GM12878 (cell line): Measurements from ENCODE around the gene SH2B3. TPM values are rescaled to one million over a fixed set of nuclear protein-coding genes. Genes with fewer than 3 reads are reported as not detected.

Experiments used
- ATAC-seq: fragments of 200-7000 bp; cut with Tn5 transposase; 3 replicates; pipeline ENCODE4 v1.9.1; 2020; ENCODE audit warnings: mild to moderate bottlenecking, moderate library complexity
- BruUV-seq: library from RNA; stranded (reverse); fragments of 400-500 nt; replicated peaks from 2 replicates; lab custom pipeline; 2021; lab: Mats Ljungman, UMichigan
- CTCF ChIA-PET: fragments of 300-600 bp; sonication (Branson Sonifier 250); formaldehyde crosslinking; extraction: SDS; loops from one replicate; lab custom pipeline; 2021; ENCODE audit warnings: inconsistent platforms; lab: Yijun Ruan, JAX
- POLR2A ChIA-PET: fragments of 350-600 bp; formaldehyde crosslinking; extraction: SDS; loops from one replicate; lab custom pipeline; 2021; ENCODE audit warnings: inconsistent platforms; lab: Charles Lee
- RAD21 ChIA-PET: fragments of 300-600 bp; sonication (Branson Sonifier 250); formaldehyde crosslinking; loops from one replicate; lab custom pipeline; 2023; ENCODE audit warnings: antibody characterized with exemption; ENCODE audit not compliant: unreplicated experiment; lab: Charles Lee
- SMC1A ChIA-PET: fragments of 300-600 bp; sonication (Branson Sonifier 250); formaldehyde crosslinking; loops from one replicate; lab custom pipeline; 2023; ENCODE audit not compliant: unreplicated experiment, uncharacterized antibody; lab: Charles Lee
- DNase-seq: peaks from one replicate; pipeline ENCODE4 v3.0.0-alpha.2; 2011; ENCODE audit warnings: low read depth, low spot score
- FAIRE-seq: peaks from 3 replicates; lab custom pipeline; 2011; peaks lifted over from hg19 to GRCh38; lab: Jason Lieb, UNC
- H2AFZ ChIP-seq: 2 replicates; pipeline ENCODE4 v1.6.0; 2011; ENCODE audit warnings: low read depth, low read length, control low read depth; ENCODE audit not compliant: control insufficient read depth
- H3K27ac ChIP-seq: 2 replicates; pipeline ENCODE4 v1.5.1; 2011; ENCODE audit warnings: control low read depth; ENCODE audit not compliant: control insufficient read depth, insufficient read depth
- H3K27me3 ChIP-seq, 2 experiments: replicated peaks in 1 of 2; 2 replicates each; pipeline versions ENCODE4 v1.6.0 to v1.6.1; 2011; ENCODE audit warnings: low read length in 1 of 2; ENCODE audit not compliant: control insufficient read depth in 2 of 2, insufficient read depth in 2 of 2
- H3K36me3 ChIP-seq, 2 experiments: 2 replicates each; pipeline ENCODE4 v1.5.1; 2011; ENCODE audit warnings: low read length in 1 of 2; ENCODE audit not compliant: control insufficient read depth in 2 of 2, insufficient read depth in 2 of 2
- H3K4me1 ChIP-seq: 2 replicates; pipeline ENCODE4 v1.6.1; 2011; ENCODE audit warnings: mild to moderate bottlenecking, low read length, moderate library complexity, mixed read lengths; ENCODE audit not compliant: control insufficient read depth, insufficient read depth
- H3K4me2 ChIP-seq: 2 replicates; pipeline ENCODE4 v1.6.0; 2011; ENCODE audit warnings: control low read depth; ENCODE audit not compliant: control insufficient read depth, insufficient read depth
- H3K4me3 ChIP-seq: fragments of 200-600 bp; sonication (generic); 2 replicates; pipeline ENCODE4 v1.5.1; 2016
- H3K79me2 ChIP-seq: 2 replicates; pipeline ENCODE4 v1.6.0; 2011; ENCODE audit warnings: low read length; ENCODE audit not compliant: control insufficient read depth, insufficient read depth
- H3K9ac ChIP-seq: 2 replicates; pipeline ENCODE4 v1.8.0; 2011; ENCODE audit warnings: low read length, control low read depth, mixed read lengths; ENCODE audit not compliant: control insufficient read depth, insufficient read depth
- H3K9me3 ChIP-seq: replicated peaks from 3 replicates; pipeline ENCODE4 v1.5.1; 2011; ENCODE audit warnings: mild to moderate bottlenecking, low read length; ENCODE audit not compliant: control insufficient read depth, insufficient read depth
- H4K20me1 ChIP-seq: 2 replicates; pipeline ENCODE4 v1.6.0; 2011; ENCODE audit not compliant: control insufficient read depth, insufficient read depth
- ATF3 ChIP-seq: IDR thresholded peaks from 2 replicates; pipeline ENCODE4 v1.6.1; 2011; ENCODE audit warnings: low read depth, mild to moderate bottlenecking, low read length, moderate library complexity, borderline replicate concordance; ENCODE audit errors: extremely low read depth
- E2F4 ChIP-seq: IDR thresholded peaks from 2 replicates; pipeline ENCODE4 v1.6.1; 2012; ENCODE audit warnings: low read depth, low read length, improper control_type of control experiment
- MAX ChIP-seq: IDR thresholded peaks from 2 replicates; pipeline ENCODE4 v1.6.1; 2012; ENCODE audit warnings: low read depth, low read length, improper control_type of control experiment
- MYC ChIP-seq: IDR thresholded peaks from 2 replicates; pipeline ENCODE4 v1.6.1; 2011; ENCODE audit warnings: mild to moderate bottlenecking, low read length, moderate library complexity, inconsistent platforms; ENCODE audit not compliant: insufficient read depth, insufficient replicate concordance, insufficient read length, severe bottlenecking
- NFIC ChIP-seq: IDR thresholded peaks from 2 replicates; pipeline ENCODE4 v1.6.1; 2012; ENCODE audit warnings: low read depth, mild to moderate bottlenecking, inconsistent platforms, low read length, moderate library complexity
- NFXL1 ChIP-seq: fragments of 450-650 bp; IDR thresholded peaks from 2 replicates; pipeline ENCODE4 v1.6.1; 2017; ENCODE audit warnings: antibody characterized with exemption, mild to moderate bottlenecking, borderline replicate concordance
- SMARCA5 ChIP-seq: fragments of 450-650 bp; IDR thresholded peaks from 2 replicates; pipeline ENCODE4 v1.6.1; 2017; ENCODE audit warnings: mild to moderate bottlenecking
- SP1 ChIP-seq: IDR thresholded peaks from one replicate; pipeline ENCODE4 v1.6.1; 2011; ENCODE audit warnings: low read depth, low read length
- TAF1 ChIP-seq: IDR thresholded peaks from 2 replicates; pipeline ENCODE4 v1.6.1; 2011; ENCODE audit warnings: mild to moderate bottlenecking, low read depth, low read length, borderline replicate concordance
- ZNF217 ChIP-seq: fragments of 450-650 bp; IDR thresholded peaks from 2 replicates; pipeline ENCODE4 v1.6.1; 2017; ENCODE audit warnings: antibody characterized with exemption, mild to moderate bottlenecking
- ZNF24 ChIP-seq: fragments of 450-650 bp; IDR thresholded peaks from 2 replicates; pipeline ENCODE4 v1.6.1; 2017; ENCODE audit warnings: antibody characterized with exemption, mild to moderate bottlenecking
- WGBS: methylation state at CpG from one replicate; pipeline ENCODE4 v1.1.6; 2016; ENCODE audit warnings: low lambda C conversion rate; ENCODE audit not compliant: insufficient replicate concordance, insufficient coverage; ENCODE audit errors: missing lambda C conversion rate; 5-methylcytosine and 5-hydroxymethylcytosine counted together
- in situ Hi-C: fragments of 300-500 bp; cut with MboI; formaldehyde crosslinking; loops from 9 replicates; pipeline ENCODE4 v1.14.3; 2018; ENCODE audit warnings: mixed read lengths
- intact Hi-C: fragments of 100-400 bp; cut with micrococcal nuclease; formaldehyde crosslinking; loops from one replicate; pipeline ENCODE4 v1.14.2; 2022; ENCODE audit not compliant: unreplicated experiment
- polyA plus RNA-seq, 11 experiments: library from polyadenylated mRNA; depleted of rRNA in 4 of 11; unstranded in 6 of 11; stranded (reverse) in 5 of 11; fragments of >200 nt; fragmentation: Nextera tagmentation in 4 of 11; fragmentation: Illumina TruSeq in 1 of 11; extraction: Ambion mirVana in 4 of 11; extraction: Trizol in 1 of 11; gene quantifications; 1 replicate in 1 of 11; 2 replicates in 10 of 11; pipeline versions ENCODE4 v1.2.1 to v1.2.3, GENCODE V29; 2011 to 2016; ENCODE audit warnings: inconsistent platforms in 2 of 11, missing spikeins in 2 of 11, low read depth in 1 of 11
- total RNA-seq, 4 experiments: library from RNA; depleted of rRNA in 3 of 4; stranded (reverse); fragments of >200 nt in 3 of 4; fragmentation: Illumina TruSeq in 1 of 4; extraction: Trizol in 1 of 4; gene quantifications; 2 replicates each; pipeline versions ENCODE4 v1.2.1 to v1.2.3, GENCODE V29; 2013 to 2021

Gene SH2B3
- total and polyA plus RNA-seq, 10 of the 15 experiments (the other 5 are each of a cell fraction or from before 2014, with no cell fraction given) = 5.8 to 46.4 (median 23.3) TPM

GRCh38 chr12:111407377-111408115 lies 1.8 kb downstream of the SH2B3 start (continued):
- no peak for TF ChIP-seq NFXL1
- no peak for TF ChIP-seq MAX

GRCh38 chr12:111408116-111408440 lies 2.4 kb downstream of the SH2B3 start:
- Histone ChIP-seq H3K27ac (peak overlapping the region; percentile 91), H2AFZ (no peak overlapping the region), H3K4me2 (peak overlapping the region; percentile 96), H3K9ac (peak overlapping the region; percentile 95), H3K36me3 (peaks cover 0 to 4% of the 10 kb centered on the region in 2 experiments; a peak in 2 of 4 replicates), H3K79me2 (peaks cover 73% of the 10 kb centered on the region), H3K4me3 (peak overlapping the region; percentile 96), H3K4me1 (peaks cover 54% of the 10 kb centered on the region), H3K27me3 (no peaks in the 10 kb centered on the region), H3K9me3 (no peaks in the 10 kb centered on the region), H4K20me1 (0 out of 2 replicates have a peak, but pooled peaks cover 8% of the 10 kb centered on the region)
- no peak for DNase-seq
- ChIA-PET POLR2A (interaction anchor here (0.6 to 13.2 kb wide), 6 partner anchors 8 to 137 kb away, joined by 3 to 188 read pairs (median 4); no protein-coding TSS in a partner anchor), CTCF (interaction anchor here (0.9 to 27.0 kb wide), 5 partner anchors 10 to 43 kb away, joined by 3 to 1117 read pairs (median 23); no protein-coding TSS in a partner anchor), SMC1A (interaction anchor here (0.7 to 22.6 kb wide), 6 partner anchors 9 to 48 kb away, joined by 3 to 605 read pairs (median 22); no protein-coding TSS in a partner anchor), RAD21 (interaction anchor here (0.7 to 19.6 kb wide), 6 partner anchors 9 to 120 kb away, joined by 3 to 804 read pairs (median 6); no protein-coding TSS in a partner anchor)
- WGBS = 13% methylated on average over 1 of the region's 1 CpG
- no peak for FAIRE-seq
- TF ChIP-seq ZNF24 (peak; percentile 29; the same call in 1 of the 2 replicates), MYC (no peak), SP1 (no peak), NFIC (no peak), TAF1 (no peak), ATF3 (no peak), SMARCA5 (0 out of 2 replicates have a peak, but pooled peaks have one; percentile 48), ZNF217 (peak; percentile 81; the same call in 1 of the 2 replicates), E2F4 (no peak)
- BruUV-seq = no TSS peak
- in situ Hi-C loops (no loop called here), intact Hi-C loops (no loop called here)
- no peak for ATAC-seq
